CD14-positive monocyte (primary cell): Measurements from ENCODE around the gene MORN1. TPM values are rescaled to one million over a fixed set of nuclear protein-coding genes. Genes with fewer than 3 reads are reported as not detected.

ENCODE experiments used
- DNase-seq, 3 donors: peaks; one replicate each; pipeline ENCODE4 v3.0.0-alpha.2; 2011 to 2022
- H2AFZ ChIP-seq: 2 replicates; pipeline ENCODE4 v1.6.0; 2012; ENCODE audit warnings: mild to moderate bottlenecking, low read depth, low read length, inconsistent platforms; ENCODE audit not compliant: insufficient read depth, poor library complexity, severe bottlenecking
- H3K27ac ChIP-seq, 2 donors: 1 replicate in 1 of 2; 2 replicates in 1 of 2; pipeline ENCODE4 v1.5.1; 2012 to 2013; ENCODE audit warnings: low read length in 2 of 2, control low read depth in 1 of 2, inconsistent platforms in 1 of 2, low read depth in 1 of 2, mild to moderate bottlenecking in 1 of 2
- H3K27me3 ChIP-seq, 2 donors: one replicate each; pipeline versions ENCODE4 v1.6.0 to v1.6.1; 2011 to 2013; ENCODE audit warnings: low read length in 2 of 2; ENCODE audit not compliant: control insufficient read depth in 2 of 2, insufficient read depth in 2 of 2
- H3K36me3 ChIP-seq, 2 donors: replicated peaks in 1 of 2; 1 replicate in 1 of 2; 2 replicates in 1 of 2; pipeline versions ENCODE4 v1.5.1 to v1.6.1; 2012 to 2013; ENCODE audit warnings: low read length in 2 of 2, control low read depth in 1 of 2, inconsistent platforms in 1 of 2, mild to moderate bottlenecking in 1 of 2; ENCODE audit not compliant: insufficient read depth in 2 of 2, control insufficient read depth in 1 of 2
- H3K4me1 ChIP-seq, 2 donors: 1 replicate in 1 of 2; 2 replicates in 1 of 2; pipeline versions ENCODE4 v1.5.1 to v1.6.1; 2012 to 2013; ENCODE audit warnings: low read length in 2 of 2, control low read depth in 1 of 2, inconsistent platforms in 1 of 2, mild to moderate bottlenecking in 1 of 2, moderate library complexity in 1 of 2; ENCODE audit not compliant: insufficient read depth in 2 of 2, control insufficient read depth in 1 of 2
- H3K4me2 ChIP-seq: replicated peaks from 2 replicates; pipeline ENCODE3; 2012; ENCODE audit warnings: low read length, moderate library complexity, mild to moderate bottlenecking; ENCODE audit not compliant: poor library complexity, severe bottlenecking; ENCODE audit errors: extremely low read depth
- H3K4me3 ChIP-seq, 3 experiments: fragments of 200-600 bp in 1 of 3; sonication (generic) in 1 of 3; replicated peaks in 1 of 3; 1 replicate in 2 of 3; 2 replicates in 1 of 3; pipeline ENCODE4 v1.5.1; 2011 to 2013; ENCODE audit warnings: low read length in 3 of 3, mild to moderate bottlenecking in 3 of 3, control low read depth in 2 of 3, low read depth in 2 of 3, inconsistent platforms in 1 of 3, moderate library complexity in 1 of 3
- H3K79me2 ChIP-seq: 2 replicates; pipeline ENCODE4 v1.6.0; 2012; ENCODE audit warnings: mild to moderate bottlenecking, control low read depth, inconsistent platforms, low read length, moderate library complexity; ENCODE audit not compliant: insufficient read depth
- H3K9ac ChIP-seq: 2 replicates; pipeline ENCODE4 v1.6.0; 2017; ENCODE audit warnings: low read length, mild to moderate bottlenecking; ENCODE audit not compliant: insufficient read depth, poor library complexity, severe bottlenecking
- H3K9me3 ChIP-seq, 2 donors: replicated peaks in 1 of 2; 1 replicate in 1 of 2; 2 replicates in 1 of 2; pipeline versions ENCODE4 v1.5.1 to v1.6.1; 2012 to 2013; ENCODE audit warnings: low read length in 2 of 2, control low read depth in 1 of 2; ENCODE audit not compliant: control insufficient read depth in 1 of 2, insufficient read depth in 1 of 2
- H4K20me1 ChIP-seq: 2 replicates; pipeline ENCODE4 v1.6.0; 2012; ENCODE audit warnings: mild to moderate bottlenecking, low read length, control low read depth, moderate library complexity; ENCODE audit not compliant: insufficient read depth
- H3K27ac Mint-ChIP-seq, 7 donors: one replicate each; pipeline ENCODE4 v1.8.0; 2020; ENCODE audit warnings: mild to moderate bottlenecking in 7 of 7, mixed read lengths in 7 of 7, moderate library complexity in 6 of 7, inconsistent platforms in 2 of 7
- H3K27me3 Mint-ChIP-seq, 3 donors: one replicate each; pipeline ENCODE4 v1.8.0; 2021 to 2022; ENCODE audit warnings: low read depth in 3 of 3, mild to moderate bottlenecking in 3 of 3, mixed read lengths in 3 of 3, moderate library complexity in 3 of 3, inconsistent platforms in 1 of 3
- H3K36me3 Mint-ChIP-seq, 2 donors: one replicate each; pipeline ENCODE4 v1.8.0; 2020; ENCODE audit warnings: mixed read lengths in 2 of 2, inconsistent platforms in 1 of 2, mild to moderate bottlenecking in 1 of 2
- H3K4me1 Mint-ChIP-seq: one replicate; pipeline ENCODE4 v1.8.0; 2020; ENCODE audit warnings: mild to moderate bottlenecking, mixed read lengths
- H3K4me3 Mint-ChIP-seq, 2 donors: one replicate each; pipeline ENCODE4 v1.8.0; 2020; ENCODE audit warnings: mild to moderate bottlenecking in 2 of 2, mixed read lengths in 2 of 2, moderate library complexity in 1 of 2
- H3K9me3 Mint-ChIP-seq, 7 donors: one replicate each; pipeline ENCODE4 v1.8.0; 2020 to 2022; ENCODE audit warnings: mixed read lengths in 7 of 7, mild to moderate bottlenecking in 6 of 7, moderate library complexity in 6 of 7, inconsistent platforms in 2 of 7
- WGBS: methylation state at CpG from one replicate; pipeline ENCODE4 v1.1.5; 2013; ENCODE audit warnings: missing lambda C conversion rate; ENCODE audit not compliant: insufficient coverage; 5-methylcytosine and 5-hydroxymethylcytosine counted together
- intact Hi-C, 2 donors: fragments of 100-400 bp; cut with micrococcal nuclease; formaldehyde crosslinking; loops; one replicate each; pipeline versions ENCODE4 v1.15.0 to v1.15.1; 2023
- polyA plus RNA-seq, 3 donors: library from polyadenylated mRNA; depleted of rRNA in 1 of 3; unstranded in 2 of 3; stranded (reverse) in 1 of 3; fragments of 300-500 nt in 2 of 3; fragments of >200 nt in 1 of 3; fragmentation: Illumina TruSeq in 2 of 3; gene quantifications; 1 replicate in 2 of 3; 2 replicates in 1 of 3; pipeline ENCODE4 v1.2.3, GENCODE V29; 2012 to 2021
- TF ChIP-seq, protein P1 (sequence below): fragments of 200-600 bp; IDR thresholded peaks from one replicate; pipeline ENCODE4 v1.8.0; 2022; ENCODE audit warnings: antibody characterized with exemption, mild to moderate bottlenecking

MORN1 gene
- polyA plus RNA-seq, 3 donors, result 1.5 to 3.0 (median 1.7) TPM

DNA sequence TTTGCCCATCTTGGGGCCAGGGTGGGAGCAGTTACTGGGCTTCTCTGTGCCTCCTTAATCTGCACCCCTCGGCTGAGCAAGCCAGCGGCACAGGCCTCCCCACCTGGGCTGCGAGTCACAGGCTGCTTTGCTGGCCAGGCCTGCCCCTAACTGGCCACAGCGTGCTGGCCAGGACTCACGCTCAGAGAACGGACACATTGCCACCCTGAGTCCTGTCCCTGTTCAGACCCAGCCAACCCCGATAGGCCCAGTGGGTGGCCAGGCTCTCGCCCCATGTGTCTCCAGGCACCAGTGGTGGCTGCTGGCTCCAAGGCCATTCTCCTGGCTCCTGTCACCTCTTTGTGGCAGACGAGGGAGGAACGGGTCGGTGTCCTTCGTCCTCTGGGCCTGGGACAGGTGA lies 61.3 kb downstream of the MORN1 start:
- no peak overlapping the region for H2AFZ ChIP-seq

DNA sequence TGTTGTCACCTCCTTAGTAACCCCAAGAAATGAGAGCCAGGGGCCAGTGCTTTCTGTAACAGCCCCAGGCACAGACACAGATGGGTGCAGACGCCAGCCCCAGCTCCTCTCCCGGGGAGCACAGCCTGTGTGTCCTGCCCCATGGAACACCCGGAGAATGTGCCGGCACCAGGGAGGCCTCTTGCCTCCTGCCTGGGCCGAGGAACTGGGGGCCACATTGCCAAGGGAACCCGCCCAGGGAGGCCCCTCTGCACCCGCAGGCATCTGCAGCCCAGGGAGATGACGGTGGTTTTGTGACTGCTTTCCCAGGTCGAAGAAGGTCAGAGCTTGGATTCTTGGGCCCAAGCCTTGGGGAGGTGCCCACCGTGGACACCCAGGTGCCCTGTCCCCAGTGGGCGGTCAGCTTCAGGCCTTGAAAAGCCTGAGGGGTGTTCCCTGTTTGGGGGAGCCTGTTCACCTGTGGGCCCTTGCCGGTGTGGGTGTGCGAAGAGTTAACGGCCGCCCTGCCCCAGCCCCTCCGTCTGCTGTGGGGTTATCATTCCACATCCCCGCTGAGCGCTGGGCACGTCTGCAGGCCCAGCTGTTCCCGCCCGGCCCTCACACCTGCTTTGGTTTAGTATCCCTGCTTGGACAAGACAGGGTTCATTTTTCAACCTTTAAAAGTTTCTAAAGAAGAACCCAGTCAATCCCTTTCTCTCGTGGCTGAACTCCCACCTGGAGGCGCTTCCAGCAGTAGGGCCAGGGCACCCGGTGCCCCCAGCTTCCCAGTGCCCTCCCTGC lies 62.5 kb downstream of the MORN1 start:
- Histone ChIP-seq H3K4me3 (no peak overlapping the region), H3K79me2 (no peaks in the 10 kb centered on the region), H3K4me2 (no peak overlapping the region), H3K36me3 (no peaks in the 10 kb centered on the region), H3K27me3 (no peaks in the 10 kb centered on the region), H3K9ac (no peak overlapping the region), H3K9me3 (peaks cover 9 to 17% of the 10 kb centered on the region in 2 donors), H3K4me1 (no peaks in the 10 kb centered on the region), H4K20me1 (no peaks in the 10 kb centered on the region), H3K27ac (no peak overlapping the region), H2AFZ (no peak overlapping the region)
- Mint-ChIP-seq H3K9me3 (peaks cover 6 to 16% (median 8%) of the 10 kb centered on the region in 7 donors), H3K36me3 (peaks cover 0 to 3% of the 10 kb centered on the region in 2 donors), H3K27ac (no peak overlapping the region), H3K4me3 (no peak overlapping the region), H3K4me1 (no peaks in the 10 kb centered on the region), H3K27me3 (peaks cover 2 to 15% (median 5%) of the 10 kb centered on the region in 3 donors)
- 91% methylated on average over 24 of the region's 24 CpGs for WGBS
- intact Hi-C loops, result loop anchor here in 1 of 2 donors (5.0 kb wide), 1 partner anchor 43 kb away; no protein-coding TSS in a partner anchor
- DNase-seq, result no peak
- TF ChIP-seq, protein P1, sequence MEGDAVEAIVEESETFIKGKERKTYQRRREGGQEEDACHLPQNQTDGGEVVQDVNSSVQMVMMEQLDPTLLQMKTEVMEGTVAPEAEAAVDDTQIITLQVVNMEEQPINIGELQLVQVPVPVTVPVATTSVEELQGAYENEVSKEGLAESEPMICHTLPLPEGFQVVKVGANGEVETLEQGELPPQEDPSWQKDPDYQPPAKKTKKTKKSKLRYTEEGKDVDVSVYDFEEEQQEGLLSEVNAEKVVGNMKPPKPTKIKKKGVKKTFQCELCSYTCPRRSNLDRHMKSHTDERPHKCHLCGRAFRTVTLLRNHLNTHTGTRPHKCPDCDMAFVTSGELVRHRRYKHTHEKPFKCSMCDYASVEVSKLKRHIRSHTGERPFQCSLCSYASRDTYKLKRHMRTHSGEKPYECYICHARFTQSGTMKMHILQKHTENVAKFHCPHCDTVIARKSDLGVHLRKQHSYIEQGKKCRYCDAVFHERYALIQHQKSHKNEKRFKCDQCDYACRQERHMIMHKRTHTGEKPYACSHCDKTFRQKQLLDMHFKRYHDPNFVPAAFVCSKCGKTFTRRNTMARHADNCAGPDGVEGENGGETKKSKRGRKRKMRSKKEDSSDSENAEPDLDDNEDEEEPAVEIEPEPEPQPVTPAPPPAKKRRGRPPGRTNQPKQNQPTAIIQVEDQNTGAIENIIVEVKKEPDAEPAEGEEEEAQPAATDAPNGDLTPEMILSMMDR, result no peak

More for the DNA sequence above, 61.3 kb downstream of the MORN1 start:
- peaks cover 0 to 3% of the 10 kb centered on the region in 2 donors for H3K36me3 Mint-ChIP-seq
- H3K79me2 ChIP-seq, result no peaks in the 10 kb centered on the region
- H3K4me2 ChIP-seq, result no peak overlapping the region
- peaks cover 4 to 7% of the 10 kb centered on the region in 2 donors for H3K9me3 ChIP-seq
- no peaks in the 10 kb centered on the region for H4K20me1 ChIP-seq
- H3K9me3 Mint-ChIP-seq, result peaks cover 3 to 8% (median 5%) of the 10 kb centered on the region in 7 donors
- no peaks in the 10 kb centered on the region for H3K36me3 ChIP-seq
- no peaks in the 10 kb centered on the region for H3K4me1 ChIP-seq
- intact Hi-C loops, result no loop called here
- 96% methylated on average over 12 of the region's 12 CpGs for WGBS
- no peaks in the 10 kb centered on the region for H3K27me3 ChIP-seq
- no peak overlapping the region for H3K9ac ChIP-seq
- no peak overlapping the region for H3K27ac Mint-ChIP-seq
- TF ChIP-seq, protein P1, result no peak
- no peak overlapping the region for H3K4me3 Mint-ChIP-seq
- DNase-seq, result no peak
- no peak overlapping the region for H3K4me3 ChIP-seq
- no peaks in the 10 kb centered on the region for H3K4me1 Mint-ChIP-seq
- H3K27ac ChIP-seq, result no peak overlapping the region
- H3K27me3 Mint-ChIP-seq, result peaks cover 2 to 16% (median 6%) of the 10 kb centered on the region in 3 donors
